HG03175 (cell line): ENCODE data around the gene TMEM150B.

Source experiments
- ATAC-seq: cut with Tn5 transposase; IDR thresholded peaks from one replicate; pipeline ENCODE4 v1.9.1; 2021; ENCODE audit warnings: mild to moderate bottlenecking, moderate library complexity; ENCODE audit not compliant: unreplicated experiment

Gene TMEM150B, protein sequence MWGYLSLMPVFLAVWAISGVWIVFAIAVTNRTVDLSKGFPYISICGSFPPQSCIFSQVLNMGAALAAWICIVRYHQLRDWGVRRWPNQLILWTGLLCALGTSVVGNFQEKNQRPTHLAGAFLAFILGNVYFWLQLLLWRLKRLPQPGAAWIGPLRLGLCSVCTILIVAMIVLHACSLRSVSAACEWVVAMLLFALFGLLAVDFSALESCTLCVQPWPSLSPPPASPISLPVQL

DNA sequence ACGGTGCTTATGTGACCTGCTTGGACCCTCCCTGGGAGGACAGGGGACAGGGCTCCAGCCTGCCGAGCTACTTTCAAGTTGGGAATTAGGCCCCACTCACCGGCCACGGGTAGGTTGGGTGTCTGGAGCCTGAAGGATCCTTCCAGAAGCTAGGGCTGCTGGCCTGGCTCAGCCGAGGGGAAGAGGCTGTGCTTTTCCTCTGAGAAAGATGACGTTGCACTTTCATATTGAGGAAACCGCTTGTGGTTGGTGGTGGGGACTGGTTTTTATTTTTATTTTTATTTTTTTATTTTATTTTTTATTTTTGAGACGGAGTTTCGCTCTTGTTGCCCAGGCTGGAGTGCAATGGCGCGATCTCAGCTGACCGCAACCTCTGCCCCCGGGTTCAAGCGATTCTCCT, at the start of gene TMEM150B:
TSS of gene TMEM150B (minus strand) at position 170 of the 400 bp plus-strand sequence. CDS start 4,305 bp downstream, outside the sequence.
- ATAC-seq: no peak

DNA sequence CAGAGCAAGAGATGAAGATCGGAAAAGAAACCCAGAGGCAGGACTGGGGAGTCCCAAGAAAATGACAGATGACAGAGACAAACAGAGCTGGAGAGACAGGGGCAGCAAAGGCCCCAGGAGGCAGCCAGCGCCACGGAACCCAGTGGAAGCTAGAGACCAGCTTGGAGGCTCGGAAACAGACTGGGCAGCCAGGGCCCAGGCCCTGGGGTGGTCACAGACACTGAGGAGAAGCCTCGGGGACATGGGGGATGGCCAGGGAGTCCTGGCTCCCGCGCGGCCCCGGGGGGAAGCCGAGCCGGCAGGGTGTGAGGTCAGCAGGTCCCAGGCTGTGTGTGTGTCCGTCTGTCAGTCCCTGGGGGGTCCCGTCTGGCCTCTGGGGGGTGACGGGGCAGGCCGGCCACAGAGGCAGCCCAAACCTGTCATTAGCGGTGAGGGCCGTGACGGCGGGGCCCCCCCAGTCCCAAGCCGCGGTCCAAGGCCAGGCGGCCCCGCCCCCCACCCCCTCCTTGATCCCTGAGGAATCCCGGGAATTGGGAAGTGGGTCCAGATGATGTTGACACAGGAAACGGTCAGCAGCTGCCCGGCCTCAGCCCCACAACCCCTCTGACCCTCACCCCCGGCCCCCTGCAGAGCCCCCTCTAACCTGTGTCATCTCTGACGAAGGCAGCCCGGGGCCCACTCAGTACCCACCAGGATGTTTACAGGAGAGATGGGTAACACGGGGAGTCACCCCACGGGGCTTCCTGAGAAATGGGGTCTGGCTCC, 49.0 kb upstream of the TMEM150B start:
- ATAC-seq: no peak

DNA sequence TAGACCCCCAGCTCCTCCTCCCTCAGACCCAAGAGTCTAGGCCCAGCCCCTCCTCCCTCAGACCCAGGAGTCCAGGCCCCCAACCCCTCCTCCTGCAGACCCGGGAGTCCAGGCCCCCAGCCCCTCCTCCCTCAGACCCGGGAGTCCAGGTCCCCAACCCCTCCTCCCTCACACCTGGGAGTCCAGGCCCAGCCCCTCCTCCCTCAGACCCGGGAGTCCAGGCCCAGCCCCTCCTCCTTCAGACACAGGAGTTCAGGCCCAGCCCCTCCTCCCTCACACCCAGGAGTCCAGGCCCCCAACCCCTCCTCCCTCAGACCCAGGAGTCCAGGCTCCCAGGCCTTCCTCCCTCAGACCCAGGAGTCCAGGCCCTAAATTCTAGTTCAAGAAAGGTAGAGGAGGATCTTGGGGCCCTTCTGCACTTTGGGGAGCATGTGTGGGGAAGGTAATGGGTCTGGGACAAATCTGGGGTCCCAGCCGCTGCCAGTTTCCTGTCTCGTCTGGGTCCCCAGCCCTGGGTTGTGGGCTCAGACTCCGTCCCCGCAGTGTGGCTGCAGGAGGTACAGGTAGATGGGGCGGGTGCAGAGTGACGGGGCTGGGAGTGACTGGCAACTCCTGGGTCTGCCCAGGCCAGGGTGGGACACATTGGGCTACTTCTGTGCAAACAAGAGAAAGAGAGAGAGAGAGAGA, 48.3 kb upstream of the TMEM150B start:
- no peak for ATAC-seq

DNA sequence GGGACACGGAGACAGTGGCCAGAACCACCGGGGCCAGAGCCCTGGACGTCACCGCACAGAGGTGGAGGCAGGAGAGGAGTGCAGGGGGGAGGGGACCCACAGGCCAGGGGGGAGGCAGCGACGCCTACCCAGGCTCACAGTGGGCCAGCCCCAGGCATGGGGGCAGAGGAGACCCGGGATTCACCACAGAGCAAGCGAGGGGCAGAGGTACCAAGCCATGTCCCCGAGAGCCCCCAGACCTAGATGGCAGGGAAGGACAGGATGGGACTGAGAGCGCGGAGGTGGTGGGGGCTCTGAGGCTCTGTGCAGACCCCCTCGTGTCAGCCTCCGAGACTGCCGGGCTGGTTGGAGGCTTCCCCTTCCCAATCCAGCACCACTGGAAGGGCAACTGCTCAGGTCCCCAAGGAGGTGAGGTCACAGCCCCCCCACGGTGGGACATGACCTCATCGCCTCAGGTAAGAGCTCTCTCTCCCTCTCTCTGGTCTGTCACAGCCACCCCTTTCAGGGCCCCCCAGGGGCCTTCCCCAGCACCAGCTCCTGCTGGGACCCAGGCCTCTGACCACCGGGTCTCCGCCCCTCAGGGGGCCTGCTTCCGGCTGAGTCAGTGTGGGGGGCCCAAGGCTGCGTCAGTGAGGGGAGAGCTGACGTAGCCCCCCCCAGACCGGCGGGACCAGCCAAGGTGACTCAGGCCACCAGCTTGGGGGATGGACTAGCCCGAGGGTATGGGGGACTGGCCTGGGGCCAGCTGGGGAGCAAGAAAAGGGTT, 47.4 kb upstream of the TMEM150B start:
- no peak for ATAC-seq

DNA sequence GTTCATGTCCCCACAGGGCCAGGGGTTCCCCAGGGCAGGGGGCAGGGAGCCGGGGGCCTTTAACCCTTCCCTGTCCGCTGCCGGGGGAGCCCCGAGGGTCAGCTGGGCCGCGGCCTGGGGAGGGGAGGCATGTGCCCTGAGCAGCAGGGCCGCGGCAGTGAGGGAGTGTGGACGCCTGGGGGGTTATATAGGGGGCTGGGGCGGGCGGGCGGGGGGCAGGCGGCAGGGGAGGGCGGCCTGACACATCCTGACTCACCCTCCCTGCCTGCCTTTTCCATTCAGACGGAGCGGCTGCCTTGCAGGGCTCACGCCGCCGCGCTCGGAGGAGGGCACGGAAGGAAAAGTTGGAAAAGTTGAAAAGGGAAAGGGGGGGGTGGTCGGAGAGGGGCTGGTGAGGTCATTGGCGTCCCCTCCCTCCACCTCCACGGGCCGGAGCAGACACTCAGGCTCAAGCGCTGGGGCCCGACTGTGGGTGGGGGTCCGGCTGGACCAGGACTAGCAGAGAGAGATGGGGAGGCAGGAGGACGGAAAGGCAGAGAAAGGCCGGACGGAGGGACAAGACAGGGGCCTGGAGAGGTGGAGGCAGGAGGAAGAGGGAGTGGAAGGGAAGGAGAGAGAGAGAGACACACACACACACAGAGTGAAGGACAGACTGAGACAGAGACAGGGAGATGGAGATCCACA, 45.3 kb upstream of the TMEM150B start, which contains the start of gene IL11:
TSS of gene IL11 (minus strand) at position 159 of the 684 bp plus-strand sequence. CDS start at position 6, 153 bp downstream.
- ATAC-seq: no peak

DNA sequence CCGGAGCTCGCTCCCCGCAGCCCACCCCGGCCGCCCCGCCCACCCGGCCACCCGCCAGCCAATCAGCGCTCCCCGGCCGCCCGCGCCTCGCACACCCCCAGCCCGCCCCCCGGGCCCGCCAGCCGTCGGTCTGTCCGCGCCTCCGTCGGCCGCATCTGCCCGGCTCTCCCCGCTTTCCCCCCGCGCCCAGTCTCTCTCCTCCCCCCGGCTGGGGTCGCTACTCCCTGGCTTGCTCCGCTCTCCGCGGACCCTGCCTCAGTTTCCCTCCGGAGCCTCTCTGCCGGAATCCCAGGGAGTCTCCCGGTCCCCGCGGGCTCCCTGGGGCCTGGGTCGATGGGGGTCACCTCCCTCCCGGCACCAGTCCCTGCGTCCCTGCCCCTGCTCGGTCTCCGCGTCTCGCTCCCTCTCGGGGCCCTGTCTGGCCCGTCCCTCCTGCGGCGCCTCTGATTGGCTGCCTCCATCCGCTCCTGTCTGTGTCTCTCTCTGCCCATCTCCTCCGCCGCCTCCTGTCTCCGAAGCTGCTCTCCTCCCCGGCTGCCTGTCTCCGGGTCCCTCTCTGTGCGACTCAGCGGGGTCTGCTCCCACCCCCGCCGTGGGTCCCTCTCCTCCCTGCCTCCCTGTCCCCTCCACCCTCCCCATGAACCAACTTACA, 44.6 kb upstream of the TMEM150B start:
- ATAC-seq: no peak

DNA sequence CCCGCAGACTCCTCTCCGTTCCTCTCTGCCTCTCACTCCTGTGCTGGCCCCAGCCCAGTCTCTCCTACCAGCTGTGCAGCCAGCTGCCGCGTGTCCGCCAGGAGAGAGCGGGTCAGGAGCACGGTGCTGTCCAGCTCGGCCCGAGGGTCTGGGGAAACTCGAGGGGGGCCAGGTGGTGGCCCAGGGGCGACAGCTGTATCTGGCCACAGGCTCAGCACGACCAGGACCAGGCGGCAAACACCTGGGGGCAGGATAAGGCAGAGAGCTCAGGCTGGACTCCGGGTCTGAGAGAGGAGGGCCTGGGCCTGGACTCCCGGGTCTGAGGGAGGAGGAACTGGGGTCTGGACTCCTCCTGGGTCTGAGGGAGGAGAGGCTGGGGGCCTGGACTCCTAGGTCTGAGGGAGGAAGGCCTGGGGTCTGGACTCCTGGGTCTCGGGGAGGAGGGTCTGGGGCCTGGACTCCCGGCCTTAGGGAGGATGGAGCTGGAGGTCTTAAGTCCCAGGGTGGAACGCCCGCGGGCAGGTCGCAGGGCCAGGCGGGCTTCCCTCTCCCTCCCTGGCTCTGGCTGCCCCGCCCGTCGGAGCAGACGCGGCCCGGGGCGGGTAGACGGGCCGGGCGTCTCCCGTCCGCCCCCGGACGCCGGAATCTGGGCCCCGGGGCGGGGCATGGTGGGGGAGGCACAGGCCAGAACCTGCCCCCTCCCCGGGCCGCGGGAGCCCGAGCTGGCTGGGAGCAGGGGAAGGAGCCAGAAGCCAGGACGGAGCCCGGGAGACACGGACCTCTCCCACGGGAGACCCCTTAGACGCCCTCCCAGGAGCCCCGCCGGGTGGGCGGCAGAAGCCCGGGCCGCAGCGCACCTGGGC, 43.8 kb upstream of the TMEM150B start:
- ATAC-seq: no peak

DNA sequence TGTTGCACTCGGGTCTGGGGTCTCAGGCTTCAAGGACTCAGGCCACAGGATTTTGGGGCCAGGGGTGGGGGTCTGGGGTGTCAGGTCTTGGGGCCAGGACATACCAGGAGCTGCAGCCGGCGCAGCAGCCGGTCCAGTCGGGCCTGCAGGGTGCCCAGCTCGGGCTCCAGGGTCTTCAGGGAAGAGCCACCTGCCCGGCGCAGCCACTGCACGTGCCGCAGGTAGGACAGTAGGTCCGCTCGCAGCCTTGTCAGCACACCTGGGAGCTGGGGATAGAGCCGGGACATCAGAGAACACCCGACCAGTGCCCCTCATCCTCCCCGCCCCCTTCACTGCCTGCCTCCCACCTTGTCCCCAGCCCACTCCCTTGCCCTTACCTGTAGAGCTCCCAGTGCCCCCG, 43.0 kb upstream of the TMEM150B start:
- no peak for ATAC-seq

DNA sequence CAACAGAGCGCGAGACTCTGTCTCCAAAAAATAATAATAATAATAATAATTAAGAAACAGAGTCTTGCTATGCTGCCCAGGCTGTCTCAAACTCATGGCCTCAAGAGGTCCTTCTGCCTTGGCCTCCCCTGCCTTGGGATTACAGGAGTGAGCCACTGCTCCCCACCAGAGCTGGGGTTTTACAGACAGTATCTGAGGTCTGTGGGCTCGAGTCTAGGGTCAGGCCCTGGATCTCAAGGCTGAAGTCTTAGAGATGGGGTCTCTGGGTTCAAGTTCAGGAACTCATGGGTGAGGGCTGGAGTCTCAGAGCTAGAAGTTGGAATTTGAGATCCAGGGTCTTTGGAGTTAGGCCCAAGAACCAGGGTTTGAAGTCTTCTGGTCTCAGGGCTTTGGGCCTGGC, 41.6 kb upstream of the TMEM150B start:
- no peak for ATAC-seq

DNA sequence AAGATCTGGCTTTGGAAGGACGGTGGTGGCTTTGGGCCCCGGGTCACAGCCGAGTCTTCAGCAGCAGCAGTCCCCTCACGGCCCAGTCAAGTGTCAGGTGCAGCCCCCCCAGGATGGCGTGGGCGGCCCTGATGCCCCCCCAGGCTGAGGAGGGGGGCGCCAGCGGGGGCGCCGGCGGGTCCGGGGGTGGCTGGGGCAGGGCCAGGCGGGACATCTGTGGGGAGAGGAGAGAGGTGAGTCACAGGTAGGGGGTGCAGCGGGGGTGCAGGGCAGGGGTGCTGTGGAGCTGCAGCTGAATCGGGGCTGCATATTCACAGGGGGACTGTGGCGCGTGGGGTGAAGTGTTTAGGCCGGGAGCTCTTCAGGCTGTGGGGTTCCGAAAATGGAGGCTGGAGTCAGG, 40.8 kb upstream of the TMEM150B start:
- ATAC-seq: no peak

DNA sequence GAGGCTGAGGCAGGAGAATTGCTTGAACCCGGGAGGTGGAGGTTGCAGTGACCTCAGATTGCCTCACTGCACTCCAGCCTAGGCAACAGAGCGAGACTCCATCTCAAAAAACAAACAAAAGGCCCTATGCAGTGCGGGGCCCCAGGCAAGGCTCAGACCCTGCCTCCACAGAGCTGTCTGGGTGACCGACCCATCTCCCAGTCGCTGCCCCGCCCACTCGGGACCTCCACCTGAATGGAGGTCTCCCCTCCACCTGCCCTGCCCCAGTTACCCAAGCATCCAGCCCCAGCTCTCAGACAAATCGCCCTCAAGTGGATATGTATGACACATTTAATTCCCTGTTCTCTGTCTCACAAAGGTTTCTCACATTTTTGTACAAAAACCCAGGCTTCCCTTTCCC, 40.1 kb upstream of the TMEM150B start:
- no peak for ATAC-seq

DNA sequence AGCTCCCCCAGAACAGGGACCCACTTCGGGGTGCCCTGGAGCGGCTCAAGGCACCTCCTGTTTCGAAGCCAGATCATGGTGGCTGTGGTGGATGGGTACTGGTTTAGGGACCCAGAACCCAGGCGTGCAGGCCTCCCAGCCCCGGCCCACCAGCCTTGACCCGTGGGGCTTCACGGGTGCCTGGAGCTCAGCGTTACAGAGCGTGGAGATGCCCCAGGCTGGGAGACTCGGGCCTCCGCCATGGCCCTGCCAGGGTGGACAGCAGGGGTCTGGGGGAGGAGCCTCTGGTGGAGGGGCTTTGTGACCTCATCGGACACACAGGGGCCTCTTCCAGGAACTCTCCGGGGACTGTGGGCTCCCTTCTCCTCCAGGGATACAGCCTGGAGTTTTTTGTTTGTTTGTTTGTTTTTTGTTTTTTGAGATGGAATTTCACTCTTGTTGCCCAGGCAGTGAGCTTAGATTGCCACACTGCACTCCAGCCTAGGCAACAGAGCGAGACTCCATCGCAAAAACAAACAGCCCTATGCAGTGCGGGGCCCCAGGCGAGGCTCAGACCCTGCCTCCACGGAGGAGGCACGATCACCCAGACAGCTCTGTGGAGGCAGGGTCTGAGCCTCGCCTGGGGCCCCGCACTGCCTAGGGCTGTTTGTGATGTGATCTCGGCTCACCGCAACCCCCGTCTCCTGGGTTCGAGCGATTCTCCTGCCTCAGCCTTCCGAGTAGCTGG, 38.0 kb upstream of the TMEM150B start, which contains the start of gene GARIN5B:
TSS of gene GARIN5B (minus strand) at position 271 of the 727 bp plus-strand sequence. CDS start at position 77, 194 bp downstream.
- no peak for ATAC-seq

DNA sequence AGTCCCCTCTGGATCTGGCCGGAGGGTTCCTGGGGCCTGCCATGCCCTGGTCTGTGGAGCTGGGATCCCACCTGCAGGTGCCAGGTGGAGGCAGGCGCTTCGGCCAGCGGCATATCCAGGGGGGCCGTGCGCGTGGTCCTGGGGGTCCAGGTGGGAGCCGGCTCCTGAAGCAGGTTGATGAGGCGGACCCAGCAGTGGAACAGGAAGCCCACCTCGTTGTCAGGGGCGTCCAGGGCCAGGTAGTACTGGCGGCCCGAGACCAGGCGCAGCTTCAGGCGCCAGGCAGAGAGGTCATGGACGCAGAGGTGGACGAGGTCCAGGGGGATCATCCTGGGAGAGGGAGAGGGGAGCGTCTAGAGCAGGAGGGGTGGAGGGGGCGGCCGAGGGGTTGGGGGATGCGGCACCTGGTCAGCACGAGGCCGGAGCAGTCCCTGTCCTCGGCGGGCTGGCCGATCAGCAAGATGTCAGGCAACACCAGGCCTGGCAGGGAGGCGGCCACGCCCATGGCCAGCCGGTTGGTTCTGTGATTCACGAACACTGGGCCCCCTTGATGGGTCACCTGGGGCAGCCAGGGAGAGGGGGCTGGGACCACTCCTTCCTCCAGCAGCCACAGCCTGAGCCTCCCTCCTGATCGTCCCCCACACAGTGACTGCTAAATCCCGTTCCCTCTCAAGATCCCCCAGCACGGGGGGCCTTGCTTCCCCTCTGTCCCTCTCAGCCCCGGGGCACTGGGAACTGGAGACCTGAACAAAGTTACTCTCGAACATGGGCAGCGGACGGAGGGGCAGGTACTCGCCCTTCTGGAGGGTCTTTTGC, 37.2 kb upstream of the TMEM150B start:
- no peak for ATAC-seq

DNA sequence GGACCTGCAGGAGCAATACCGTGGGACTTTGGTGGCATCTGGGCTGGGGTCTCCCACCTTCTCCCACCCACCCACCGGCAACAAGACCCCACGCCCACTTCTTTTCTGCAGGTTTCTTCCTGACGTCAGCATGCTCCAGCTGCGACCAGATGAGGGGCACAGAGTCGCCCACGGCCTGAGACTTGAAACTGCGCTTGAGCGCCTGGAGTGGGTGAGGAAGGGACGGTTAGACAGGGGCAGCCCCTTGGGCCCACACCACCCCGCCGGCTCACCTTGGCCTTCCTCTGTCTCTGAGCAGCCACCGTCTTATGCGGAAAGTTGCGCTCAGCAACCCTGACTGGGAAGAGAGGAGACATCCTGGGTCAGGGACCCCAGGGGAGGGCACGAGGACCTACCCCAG, 35.8 kb upstream of the TMEM150B start:
- ATAC-seq: no peak

DNA sequence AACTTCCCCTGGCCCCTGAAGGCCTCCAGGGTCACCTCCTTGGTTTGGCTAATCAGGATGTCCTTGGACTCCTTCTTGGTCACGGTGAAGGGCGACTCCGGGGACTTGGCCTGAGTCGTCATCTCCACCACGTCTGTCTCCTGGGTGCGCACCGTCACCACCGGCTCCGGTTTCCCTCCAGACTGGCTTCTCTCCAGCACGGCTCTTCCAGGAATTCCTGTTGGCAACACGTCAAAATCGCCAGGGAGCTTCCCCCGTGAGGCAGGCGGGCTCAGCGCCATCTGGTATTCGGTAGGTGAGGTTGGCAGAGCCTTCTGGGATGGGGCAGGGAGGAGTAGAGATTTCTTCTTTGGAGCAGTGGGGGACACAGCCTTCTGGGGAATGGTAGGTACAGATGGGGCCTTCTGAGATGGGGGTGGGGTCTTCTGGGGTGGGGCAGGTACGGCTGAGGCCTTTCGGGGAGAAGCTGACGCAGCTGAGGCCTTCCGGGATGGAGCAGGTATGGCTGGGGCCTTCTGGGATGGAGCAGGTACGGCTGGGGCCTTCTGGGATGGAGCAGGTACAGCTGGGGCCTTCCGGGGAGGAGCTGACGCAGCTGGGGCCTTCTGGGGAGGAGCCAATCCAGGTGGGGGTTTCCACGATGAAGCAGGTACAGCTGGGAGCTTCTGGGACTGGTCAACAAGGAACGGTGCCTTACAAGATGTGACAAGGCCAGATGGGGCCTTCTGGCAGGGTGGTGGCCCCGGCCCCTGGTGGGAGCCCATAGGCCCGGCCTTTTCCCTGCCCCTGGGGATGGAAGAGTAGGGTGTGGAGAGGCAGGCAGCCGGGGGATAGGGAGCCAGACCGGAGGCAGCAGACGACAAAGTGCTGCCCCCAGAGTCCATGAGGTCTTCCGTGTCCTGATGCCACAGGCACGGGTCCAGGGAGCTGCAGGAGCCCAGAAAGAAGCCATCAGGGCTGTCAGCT, 34.1 kb upstream of the TMEM150B start:
- ATAC-seq: no peak

DNA sequence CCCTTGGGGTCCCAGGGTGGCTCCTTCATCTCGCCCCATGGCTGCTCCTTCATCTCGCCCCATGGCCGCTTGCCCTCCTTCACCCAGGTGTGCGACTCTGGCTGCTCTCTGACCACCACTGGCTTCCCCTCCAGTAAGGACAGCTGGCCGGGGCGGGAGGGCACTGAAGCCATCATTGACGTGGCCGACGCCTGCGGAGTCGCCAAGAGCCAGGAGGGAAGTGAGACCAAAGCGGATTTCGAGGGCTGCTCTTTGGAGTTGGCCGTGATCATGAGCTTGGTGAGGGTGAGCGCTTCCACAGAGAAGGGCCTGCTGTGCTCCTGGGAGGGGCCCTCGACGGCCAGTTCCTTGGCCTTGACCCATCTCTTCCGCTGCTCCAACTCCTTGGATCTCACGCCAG, 33.4 kb upstream of the TMEM150B start:
- ATAC-seq: no peak
